Right cardiac atrium (tissue), 5 donors: ENCODE measurements around the gene TNFSF8. TPM values are rescaled to one million over a fixed set of nuclear protein-coding genes. Genes with fewer than 3 reads are reported as not detected.

Experiments
- ATAC-seq, 2 donors: fragments of 200-7000 bp; cut with Tn5 transposase; one replicate each; pipeline versions ENCODE4 v1.8.0 to v1.9.1; 2020; ENCODE audit warnings: moderate library complexity in 2 of 2, mild to moderate bottlenecking in 1 of 2
- DNase-seq, 3 donors: peaks; one replicate each; pipeline ENCODE4 v3.0.0-alpha.2; 2020
- H3K27ac ChIP-seq: one replicate; pipeline ENCODE4 v1.5.1; 2013; ENCODE audit warnings: mild to moderate bottlenecking, low read length, control low read depth, moderate library complexity
- H3K27me3 ChIP-seq: one replicate; pipeline ENCODE4 v1.6.1; 2013; ENCODE audit not compliant: control insufficient read depth, insufficient read depth
- H3K4me1 ChIP-seq: one replicate; pipeline ENCODE4 v1.6.1; 2013; ENCODE audit warnings: low read length; ENCODE audit not compliant: control insufficient read depth, insufficient read depth
- H3K4me3 ChIP-seq: one replicate; pipeline ENCODE4 v1.5.1; 2013; ENCODE audit warnings: low read length, control low read depth
- H3K9me3 ChIP-seq: one replicate; pipeline ENCODE4 v1.6.1; 2013; ENCODE audit warnings: low read length; ENCODE audit not compliant: control insufficient read depth
- WGBS: extraction: QIAGEN DNeasy Blood & Tissue Kit; methylation state at CpG from one replicate; pipeline ENCODE4 v1.1.7; 2013; 5-methylcytosine and 5-hydroxymethylcytosine counted together
- intact Hi-C, 4 donors: fragments of 100-400 bp; cut with DNase I; formaldehyde crosslinking; loops; one replicate each; pipeline versions ENCODE4 v1.11.0 to v1.14.0; 2022 to 2023
- polyA plus RNA-seq: library from polyadenylated mRNA; stranded (reverse); fragments of 200-250 nt; gene quantifications from one replicate; pipeline ENCODE4 v1.2.3, GENCODE V29; 2013
- total RNA-seq, 4 donors: library from RNA; stranded (reverse); fragmentation: NEBNext Ultra II Directional; extraction: Animal tissue kit (Norgen Biotek cat#: 25700); gene quantifications; one replicate each; pipeline ENCODE4 v1.2.1, GENCODE V29; 2021
- donor health status: healthy with polysubstance abuse.
- donor health status: DM: no; HTN: yes; CAD: no.
- donor health status: DM: no; HTN: no; CAD: no.
- donor health status: DM: no; HTN: yes; CAD: no; lungs with severe emphysema.
- donor health status: DM: yes; HTN: yes; CAD: no.

Gene TNFSF8
- total and polyA plus RNA-seq, 5 donors: 0.18 to 1.0 (median 0.86) TPM

DNA sequence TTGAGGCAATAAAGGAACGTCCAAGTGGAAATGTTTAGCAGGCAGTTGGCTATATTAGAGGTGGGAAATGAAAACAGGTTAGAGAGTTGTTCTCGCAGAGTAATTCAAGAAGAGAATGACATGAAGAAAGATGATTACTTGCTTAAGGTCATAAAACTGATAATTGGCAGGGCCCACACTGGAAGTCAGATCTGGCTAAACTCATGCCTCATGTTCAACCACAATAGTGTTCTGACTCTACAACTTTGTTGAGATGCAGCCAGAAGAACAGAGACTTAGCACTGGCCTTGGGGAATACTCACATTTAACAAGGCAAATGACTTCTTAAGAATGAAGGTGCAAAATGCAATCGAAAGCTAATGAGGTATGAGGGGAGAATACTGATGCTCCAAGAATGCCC, 27.2 kb upstream of the TNFSF8 start:
- 77% methylated on average over 3 of the region's 3 CpGs for WGBS
- peak overlapping the region; percentile 6 for H3K27ac ChIP-seq
- H3K4me1 ChIP-seq: no peaks in the 10 kb centered on the region
- H3K27me3 ChIP-seq: no peaks in the 10 kb centered on the region
- ATAC-seq: no peak
- no peak overlapping the region for H3K4me3 ChIP-seq
- no peak for DNase-seq
- intact Hi-C loops: no loop called here
- H3K9me3 ChIP-seq: no peaks in the 10 kb centered on the region

DNA sequence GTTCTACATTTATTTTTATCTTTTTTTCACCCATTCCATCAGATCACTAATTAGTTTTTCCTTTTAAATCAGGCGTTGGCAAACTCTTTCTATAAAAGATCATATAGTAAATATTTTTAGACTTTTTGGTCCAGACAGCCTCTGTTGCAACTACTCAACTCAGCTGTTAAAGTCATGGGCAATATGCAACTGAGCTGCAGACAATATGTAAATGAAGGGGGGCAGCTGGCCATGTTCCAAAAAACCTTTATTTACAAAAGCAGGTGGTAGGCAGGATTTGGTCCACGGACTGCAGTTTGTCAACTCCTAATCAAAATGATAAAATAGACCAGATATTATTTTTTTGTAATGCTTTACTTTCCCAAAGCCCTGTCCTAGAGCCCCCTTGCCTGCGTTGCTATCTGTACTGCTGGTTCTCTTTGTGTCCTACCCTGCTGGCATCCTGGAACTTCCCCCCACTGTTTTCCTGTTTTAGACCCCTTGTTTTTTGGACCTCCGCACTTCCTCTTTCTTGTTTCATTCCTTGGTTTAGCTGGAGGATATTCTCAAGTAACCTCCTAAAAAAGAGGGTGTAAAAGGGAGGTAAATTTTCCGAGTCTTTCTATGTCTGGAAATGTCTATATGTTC, 24.7 kb upstream of the TNFSF8 start:
- Histone ChIP-seq H3K4me3 (no peak overlapping the region), H3K4me1 (no peaks in the 10 kb centered on the region), H3K27me3 (no peaks in the 10 kb centered on the region), H3K9me3 (no peaks in the 10 kb centered on the region), H3K27ac (no peak overlapping the region)
- WGBS: 53% methylated on average over 5 of the region's 5 CpGs
- DNase-seq: no peak
- intact Hi-C loops: no loop called here
- ATAC-seq: no peak

GRCh38 chr9:114953959-114954358, 23.6 kb upstream of the TNFSF8 start:
- Histone ChIP-seq H3K9me3 (no peaks in the 10 kb centered on the region), H3K4me1 (no peaks in the 10 kb centered on the region), H3K4me3 (no peak overlapping the region), H3K27ac (no peak overlapping the region), H3K27me3 (no peaks in the 10 kb centered on the region)
- DNase-seq (peak in 2 of 3 donors; percentile 20 to 51), ATAC-seq (peak; percentile 71 to 86)
- intact Hi-C loops: no loop called here
- WGBS: 54% methylated on average over 7 of the region's 7 CpGs

GRCh38 chr9:114953046-114953445, 22.7 kb upstream of the TNFSF8 start:
- H3K27me3 ChIP-seq: no peaks in the 10 kb centered on the region
- no peaks in the 10 kb centered on the region for H3K4me1 ChIP-seq
- no peak for DNase-seq
- H3K27ac ChIP-seq: no peak overlapping the region
- intact Hi-C loops: no loop called here
- ATAC-seq: no peak
- 48% methylated on average over 2 of the region's 2 CpGs for WGBS
- H3K4me3 ChIP-seq: no peak overlapping the region
- H3K9me3 ChIP-seq: no peaks in the 10 kb centered on the region

- intact Hi-C loops: no loop called here
- Histone ChIP-seq H3K27me3 (no peaks in the 10 kb centered on the region), H3K9me3 (no peaks in the 10 kb centered on the region), H3K4me3 (no peak overlapping the region), H3K27ac (no peak overlapping the region), H3K4me1 (no peaks in the 10 kb centered on the region)
- no peak for ATAC-seq
- DNase-seq: no peak
- WGBS: 78% methylated on average over 2 of the region's 2 CpGs
Observed at GRCh38 chr9:114950761-114951160, 20.4 kb upstream of the TNFSF8 start.

DNA sequence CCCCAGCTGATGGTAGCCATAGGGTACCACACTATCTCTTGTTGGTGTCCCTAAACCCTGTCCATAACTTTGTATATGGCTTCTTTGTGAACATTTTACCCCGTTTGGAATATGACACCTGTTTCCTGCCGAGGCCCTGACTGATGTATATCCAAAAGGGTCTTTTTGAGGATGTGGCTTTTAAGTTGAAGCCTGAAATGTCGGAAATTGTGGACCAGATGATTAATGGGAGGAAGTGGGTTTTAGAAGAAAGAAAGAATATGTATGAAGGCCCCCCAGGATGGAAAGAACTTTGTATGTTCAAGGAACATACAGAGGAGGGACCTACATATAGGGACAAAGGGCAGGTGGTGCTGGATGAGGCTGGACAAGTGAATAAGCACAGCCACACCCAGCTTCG, 16.7 kb upstream of the TNFSF8 start:
- Histone ChIP-seq H3K9me3 (no peaks in the 10 kb centered on the region), H3K27ac (no peak overlapping the region), H3K4me3 (no peak overlapping the region), H3K4me1 (no peaks in the 10 kb centered on the region), H3K27me3 (no peaks in the 10 kb centered on the region)
- ATAC-seq (no peak), DNase-seq (no peak)
- intact Hi-C loops: no loop called here
- WGBS: 62% methylated on average over 4 of the region's 4 CpGs

DNA sequence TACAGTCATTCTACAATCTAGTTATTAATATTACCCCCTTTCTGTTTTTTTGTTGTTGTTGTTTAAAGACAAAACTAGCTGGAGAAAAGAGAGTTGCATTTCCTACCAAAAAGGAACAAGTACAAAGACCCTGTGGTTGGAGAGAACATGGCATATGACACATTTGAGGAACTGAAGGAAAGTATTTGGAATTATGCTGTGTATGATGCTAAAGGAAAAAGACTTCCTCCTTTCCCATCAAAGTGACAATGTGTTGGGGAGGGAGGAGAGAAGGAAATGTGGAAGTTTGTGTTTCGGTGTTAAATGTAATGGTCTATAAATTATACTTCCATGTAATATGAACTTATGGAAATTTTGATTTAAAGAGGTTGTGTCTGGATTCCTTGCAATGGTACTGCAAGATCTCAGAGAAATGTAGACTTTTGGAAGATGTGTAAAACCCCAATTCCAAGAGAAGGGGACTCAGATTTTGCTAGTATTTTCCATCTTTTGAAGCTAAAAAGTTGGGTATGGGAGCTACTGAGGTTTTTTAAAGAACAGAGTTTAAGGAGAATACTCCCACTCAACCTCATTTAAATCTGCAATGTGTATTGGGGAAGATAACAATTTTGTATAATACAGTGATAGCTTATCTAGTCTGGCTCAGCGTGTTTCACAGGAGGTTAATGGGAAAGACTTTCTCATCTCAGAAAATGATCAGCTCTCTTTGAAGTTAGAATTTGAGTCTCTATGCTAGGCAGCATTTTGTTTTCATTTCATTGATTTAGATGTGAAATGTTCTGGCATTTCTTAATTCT, 15.4 kb upstream of the TNFSF8 start:
- no peak overlapping the region for H3K27ac ChIP-seq
- ATAC-seq (no peak), DNase-seq (no peak)
- WGBS: 55% methylated on average over 2 of the region's 2 CpGs
- no peak overlapping the region for H3K4me3 ChIP-seq
- intact Hi-C loops: no loop called here
- H3K27me3 ChIP-seq: no peaks in the 10 kb centered on the region
- no peaks in the 10 kb centered on the region for H3K4me1 ChIP-seq
- H3K9me3 ChIP-seq: no peaks in the 10 kb centered on the region

- 71% methylated on average over 2 of the region's 2 CpGs for WGBS
- no peaks in the 10 kb centered on the region for H3K9me3 ChIP-seq
- H3K4me3 ChIP-seq: no peak overlapping the region
- no peaks in the 10 kb centered on the region for H3K27me3 ChIP-seq
- DNase-seq (no peak), ATAC-seq (no peak)
- H3K4me1 ChIP-seq: no peaks in the 10 kb centered on the region
- no peak overlapping the region for H3K27ac ChIP-seq
- intact Hi-C loops: no loop called here
Observed at GRCh38 chr9:114941376-114941775, 11.0 kb upstream of the TNFSF8 start.

- no peaks in the 10 kb centered on the region for H3K27me3 ChIP-seq
- H3K4me1 ChIP-seq: peaks cover 2% of the 10 kb centered on the region
- DNase-seq (no peak), ATAC-seq (peak in 1 of 2 donors; percentile 72)
- intact Hi-C loops: no loop called here
- H3K9me3 ChIP-seq: no peaks in the 10 kb centered on the region
- 55% methylated on average over 4 of the region's 4 CpGs for WGBS
- no peak overlapping the region for H3K27ac ChIP-seq
- H3K4me3 ChIP-seq: no peak overlapping the region
Observed at GRCh38 chr9:114938687-114939575, 8.5 kb upstream of the TNFSF8 start.

GRCh38 chr9:114937516-114937915, 7.1 kb upstream of the TNFSF8 start:
- ATAC-seq (no peak), DNase-seq (no peak)
- Histone ChIP-seq H3K27me3 (no peaks in the 10 kb centered on the region), H3K9me3 (no peaks in the 10 kb centered on the region), H3K27ac (no peak overlapping the region), H3K4me1 (peaks cover 2% of the 10 kb centered on the region), H3K4me3 (no peak overlapping the region)
- intact Hi-C loops: no loop called here
- 68% methylated on average over 3 of the region's 3 CpGs for WGBS

GRCh38 chr9:114936581-114936980, 6.2 kb upstream of the TNFSF8 start:
- WGBS: 87% methylated on average over 1 of the region's 1 CpG
- ATAC-seq: no peak
- Histone ChIP-seq H3K4me3 (no peak overlapping the region), H3K4me1 (peaks cover 2% of the 10 kb centered on the region), H3K9me3 (no peaks in the 10 kb centered on the region), H3K27ac (no peak overlapping the region), H3K27me3 (no peaks in the 10 kb centered on the region)
- no peak for DNase-seq
- intact Hi-C loops: no loop called here
